Astrocyte (in vitro differentiated cells and primary cell): ENCODE results near the gene GALK2. TPM values are rescaled to one million over a fixed set of nuclear protein-coding genes. Genes with fewer than 3 reads are reported as not detected.
A peak's percentile ranks its signal among the peaks of the same experiment; 100 is the strongest.

ENCODE experiments used
- DNase-seq: peaks from one replicate; pipeline ENCODE4 v3.0.0-alpha.2; 2010; ENCODE audit warnings: low read depth
- FAIRE-seq: peaks from 2 replicates; lab custom pipeline; 2011; peaks lifted over from hg19 to GRCh38; lab: Jason Lieb, UNC
- H2AFZ ChIP-seq: 2 replicates; pipeline ENCODE4 v1.6.0; 2012; ENCODE audit warnings: low read depth, low read length, inconsistent platforms
- H3K27ac ChIP-seq: 2 replicates; pipeline ENCODE4 v1.5.1; 2011; ENCODE audit warnings: low read depth, low read length, inconsistent platforms
- H3K27me3 ChIP-seq: 2 replicates; pipeline ENCODE4 v1.6.0; 2011; ENCODE audit warnings: low read length, inconsistent platforms; ENCODE audit not compliant: insufficient read depth
- H3K36me3 ChIP-seq: 2 replicates; pipeline ENCODE4 v1.5.1; 2011; ENCODE audit warnings: low read length, inconsistent platforms; ENCODE audit not compliant: insufficient read depth
- H3K4me1 ChIP-seq: 2 replicates; pipeline ENCODE4 v1.5.1; 2011; ENCODE audit warnings: low read length, inconsistent platforms; ENCODE audit not compliant: insufficient read depth
- H3K4me2 ChIP-seq: 2 replicates; pipeline ENCODE4 v1.6.0; 2012; ENCODE audit warnings: low read length, inconsistent platforms
- H3K4me3 ChIP-seq: 2 replicates; pipeline ENCODE4 v1.5.1; 2011; ENCODE audit warnings: low read depth, mild to moderate bottlenecking, low read length, inconsistent platforms; ENCODE audit not compliant: insufficient read depth
- H3K79me2 ChIP-seq: 2 replicates; pipeline ENCODE4 v1.6.0; 2012; ENCODE audit warnings: mild to moderate bottlenecking, low read length, inconsistent platforms; ENCODE audit not compliant: insufficient read depth
- H3K9ac ChIP-seq: 2 replicates; pipeline ENCODE4 v1.6.0; 2012; ENCODE audit warnings: mild to moderate bottlenecking, low read length, inconsistent platforms
- H3K9me3 ChIP-seq: 2 replicates; pipeline ENCODE4 v1.5.1; 2012; ENCODE audit warnings: low read depth, mild to moderate bottlenecking, low read length, inconsistent platforms; ENCODE audit not compliant: insufficient read depth
- H4K20me1 ChIP-seq: 2 replicates; pipeline ENCODE4 v1.6.0; 2012; ENCODE audit warnings: low read length, inconsistent platforms; ENCODE audit not compliant: insufficient read depth
- H3K27ac Mint-ChIP-seq: one replicate; pipeline ENCODE4 v1.8.0; 2021; ENCODE audit warnings: mild to moderate bottlenecking, mixed read lengths; ENCODE audit not compliant: unreplicated experiment
- H3K27me3 Mint-ChIP-seq: one replicate; pipeline ENCODE4 v1.8.0; 2021; ENCODE audit warnings: low read depth, mixed read lengths; ENCODE audit not compliant: unreplicated experiment
- H3K36me3 Mint-ChIP-seq: one replicate; pipeline ENCODE4 v1.8.0; 2021; ENCODE audit warnings: low read depth, mixed read lengths; ENCODE audit not compliant: unreplicated experiment
- H3K4me1 Mint-ChIP-seq: one replicate; pipeline ENCODE4 v1.8.0; 2021; ENCODE audit warnings: low read depth, mixed read lengths; ENCODE audit not compliant: unreplicated experiment
- H3K4me3 Mint-ChIP-seq: one replicate; pipeline ENCODE4 v1.8.0; 2021; ENCODE audit warnings: mild to moderate bottlenecking, moderate library complexity, mixed read lengths; ENCODE audit not compliant: unreplicated experiment
- H3K9me3 Mint-ChIP-seq: one replicate; pipeline ENCODE4 v1.8.0; 2021; ENCODE audit warnings: mild to moderate bottlenecking, mixed read lengths; ENCODE audit not compliant: unreplicated experiment
- EZH2 ChIP-seq: IDR thresholded peaks from 2 replicates; pipeline ENCODE4 v1.6.1; 2012; ENCODE audit warnings: mild to moderate bottlenecking, low read length, inconsistent platforms; ENCODE audit not compliant: insufficient read depth
- total RNA-seq: library from RNA; stranded (reverse); gene quantifications from 2 replicates; pipeline ENCODE4 v1.2.1, GENCODE V29; 2021
- TF ChIP-seq, protein P1 (sequence below): IDR thresholded peaks from 2 replicates; pipeline ENCODE4 v1.5.1; 2011; ENCODE audit warnings: low read depth, mild to moderate bottlenecking, inconsistent platforms, low read length, moderate library complexity; ENCODE audit not compliant: insufficient read depth

The GALK2 gene
- total RNA-seq, 1 donor from 2014 or later, result 21.4 TPM

DNA sequence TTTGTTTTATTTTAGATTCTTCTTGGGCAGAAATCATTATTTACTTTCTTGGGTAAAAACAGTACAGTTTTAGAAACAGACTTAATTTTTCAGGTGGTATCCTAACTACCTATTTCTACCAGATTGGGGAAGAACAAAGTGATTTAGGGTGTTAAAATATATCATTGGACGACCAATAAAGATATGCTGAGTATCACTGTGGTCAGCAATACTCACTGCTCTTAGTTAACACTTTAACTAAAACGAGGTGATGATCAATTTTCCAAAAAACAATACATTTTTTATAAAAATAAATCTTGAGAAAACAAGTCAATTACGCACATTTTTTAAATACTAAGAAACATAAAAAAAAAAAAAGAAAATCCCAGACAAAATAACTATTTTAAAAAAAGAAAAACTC, 18.2 kb upstream of the GALK2 start:
- H3K79me2 ChIP-seq, result peaks cover 97% of the 10 kb centered on the region
- H3K27me3 ChIP-seq, result no peaks in the 10 kb centered on the region
- no peak overlapping the region for H3K9ac ChIP-seq
- Mint-ChIP-seq H3K9me3 (no peaks in the 10 kb centered on the region), H3K27ac (no peak overlapping the region), H3K4me3 (no peak overlapping the region), H3K4me1 (peaks cover 14% of the 10 kb centered on the region), H3K36me3 (no peaks in the 10 kb centered on the region), H3K27me3 (no peaks in the 10 kb centered on the region)
- H3K36me3 ChIP-seq, result no peaks in the 10 kb centered on the region
- no peak overlapping the region for H3K27ac ChIP-seq
- FAIRE-seq (no peak), DNase-seq (no peak)
- no peak overlapping the region for H2AFZ ChIP-seq
- no peak overlapping the region for H3K4me2 ChIP-seq
- peaks cover 6% of the 10 kb centered on the region for H3K4me1 ChIP-seq
- TF ChIP-seq, protein P1, sequence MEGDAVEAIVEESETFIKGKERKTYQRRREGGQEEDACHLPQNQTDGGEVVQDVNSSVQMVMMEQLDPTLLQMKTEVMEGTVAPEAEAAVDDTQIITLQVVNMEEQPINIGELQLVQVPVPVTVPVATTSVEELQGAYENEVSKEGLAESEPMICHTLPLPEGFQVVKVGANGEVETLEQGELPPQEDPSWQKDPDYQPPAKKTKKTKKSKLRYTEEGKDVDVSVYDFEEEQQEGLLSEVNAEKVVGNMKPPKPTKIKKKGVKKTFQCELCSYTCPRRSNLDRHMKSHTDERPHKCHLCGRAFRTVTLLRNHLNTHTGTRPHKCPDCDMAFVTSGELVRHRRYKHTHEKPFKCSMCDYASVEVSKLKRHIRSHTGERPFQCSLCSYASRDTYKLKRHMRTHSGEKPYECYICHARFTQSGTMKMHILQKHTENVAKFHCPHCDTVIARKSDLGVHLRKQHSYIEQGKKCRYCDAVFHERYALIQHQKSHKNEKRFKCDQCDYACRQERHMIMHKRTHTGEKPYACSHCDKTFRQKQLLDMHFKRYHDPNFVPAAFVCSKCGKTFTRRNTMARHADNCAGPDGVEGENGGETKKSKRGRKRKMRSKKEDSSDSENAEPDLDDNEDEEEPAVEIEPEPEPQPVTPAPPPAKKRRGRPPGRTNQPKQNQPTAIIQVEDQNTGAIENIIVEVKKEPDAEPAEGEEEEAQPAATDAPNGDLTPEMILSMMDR, result no peak
- no peak for TF ChIP-seq EZH2
- H3K4me3 ChIP-seq, result no peak overlapping the region
- no peaks in the 10 kb centered on the region for H3K9me3 ChIP-seq
- peaks cover 40% of the 10 kb centered on the region for H4K20me1 ChIP-seq

DNA sequence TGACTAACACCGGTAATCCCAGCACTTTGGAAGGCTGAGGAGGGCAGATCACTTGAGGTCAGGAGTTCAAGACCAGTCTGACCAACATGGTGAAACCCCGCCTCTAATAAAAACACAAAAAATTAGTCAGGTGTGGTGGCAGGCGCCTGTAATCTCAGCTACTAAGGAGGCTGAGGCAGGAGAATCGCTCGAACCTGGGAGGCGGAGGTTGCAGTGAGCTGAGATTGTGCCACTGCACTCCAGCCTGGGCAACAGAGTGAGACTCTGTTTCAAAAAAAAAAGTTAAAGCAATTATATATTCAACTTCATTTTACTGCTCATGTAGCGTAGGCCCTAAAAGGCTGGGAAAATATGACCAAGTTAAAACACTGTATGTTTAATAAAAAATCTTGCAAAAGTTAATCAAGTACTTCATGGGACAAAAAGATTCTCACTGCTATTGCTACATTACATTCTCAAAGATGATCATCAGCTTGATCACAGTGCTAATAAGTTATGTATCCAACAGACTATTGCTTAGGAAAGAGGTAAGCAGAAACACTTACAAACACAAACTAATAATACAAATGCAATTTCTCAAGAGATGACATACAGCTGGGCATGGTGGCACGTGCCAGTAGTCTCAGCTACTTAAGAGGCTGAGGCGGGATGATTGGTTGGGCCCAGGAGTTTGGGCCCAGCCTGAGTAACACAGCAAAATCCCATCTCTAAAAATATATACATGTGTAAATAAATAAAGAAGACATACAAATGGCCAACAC, 17.3 kb upstream of the GALK2 start:
- H3K27me3 Mint-ChIP-seq, result no peaks in the 10 kb centered on the region
- no peaks in the 10 kb centered on the region for H3K36me3 ChIP-seq
- peaks cover 17% of the 10 kb centered on the region for H3K4me1 Mint-ChIP-seq
- FAIRE-seq (no peak), DNase-seq (no peak)
- H2AFZ ChIP-seq, result no peak overlapping the region
- H3K9me3 ChIP-seq, result no peaks in the 10 kb centered on the region
- peak overlapping the region; percentile 92 for H3K4me2 ChIP-seq
- H3K27ac ChIP-seq, result no peak overlapping the region
- peaks cover 6% of the 10 kb centered on the region for H3K4me1 ChIP-seq
- H4K20me1 ChIP-seq, result peaks cover 34% of the 10 kb centered on the region
- no peaks in the 10 kb centered on the region for H3K9me3 Mint-ChIP-seq
- TF ChIP-seq EZH2, result no peak
- TF ChIP-seq, protein P1, result no peak
- no peak overlapping the region for H3K27ac Mint-ChIP-seq
- no peaks in the 10 kb centered on the region for H3K36me3 Mint-ChIP-seq
- peak overlapping the region; percentile 100 for H3K4me3 Mint-ChIP-seq
- no peak overlapping the region for H3K9ac ChIP-seq
- no peaks in the 10 kb centered on the region for H3K27me3 ChIP-seq
- H3K79me2 ChIP-seq, result peaks cover 97% of the 10 kb centered on the region
- H3K4me3 ChIP-seq, result no peak overlapping the region

DNA sequence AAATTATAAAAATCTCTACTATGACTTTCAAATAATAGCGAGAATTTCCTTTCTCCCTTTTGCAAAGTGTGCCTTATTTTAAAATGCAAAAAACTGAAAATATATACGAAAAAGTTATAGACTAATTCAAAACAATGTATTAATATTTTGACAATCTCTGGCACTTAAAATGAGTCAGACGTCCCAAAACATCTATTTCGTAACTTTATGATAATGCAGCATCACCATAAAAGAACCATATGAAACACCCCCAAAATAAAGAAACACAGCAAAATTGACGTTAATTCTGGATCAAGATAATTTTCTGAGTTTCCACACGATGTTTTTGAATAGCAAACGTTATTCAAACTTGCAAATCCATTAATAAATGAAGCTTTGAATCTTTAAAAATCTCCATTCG, 15.7 kb upstream of the GALK2 start:
- H3K9ac ChIP-seq, result peak overlapping the region; percentile 99
- H3K79me2 ChIP-seq, result peaks cover 95% of the 10 kb centered on the region
- Mint-ChIP-seq H3K4me1 (peaks cover 13% of the 10 kb centered on the region), H3K4me3 (peak overlapping the region; percentile 100), H3K9me3 (no peaks in the 10 kb centered on the region), H3K27ac (no peak overlapping the region), H3K27me3 (no peaks in the 10 kb centered on the region), H3K36me3 (no peaks in the 10 kb centered on the region)
- no peaks in the 10 kb centered on the region for H3K27me3 ChIP-seq
- H3K4me2 ChIP-seq, result peak overlapping the region; percentile 92
- H3K4me1 ChIP-seq, result peaks cover 6% of the 10 kb centered on the region
- no peaks in the 10 kb centered on the region for H3K36me3 ChIP-seq
- no peak overlapping the region for H2AFZ ChIP-seq
- peak overlapping the region; percentile 97 for H3K27ac ChIP-seq
- FAIRE-seq (no peak), DNase-seq (no peak)
- peaks cover 22% of the 10 kb centered on the region for H4K20me1 ChIP-seq
- no peaks in the 10 kb centered on the region for H3K9me3 ChIP-seq
- TF ChIP-seq, protein P1, result no peak
- TF ChIP-seq EZH2, result no peak
- H3K4me3 ChIP-seq, result peak overlapping the region; percentile 94
